MCF 10A (cell line): ENCODE results near the gene EGFL8. TPM values are rescaled to one million over a fixed set of nuclear protein-coding genes. Genes with fewer than 3 reads are reported as not detected.

Source experiments
- BruUV-seq: library from RNA; stranded (reverse); fragments of 400-500 nt; replicated peaks from 2 replicates; lab custom pipeline; 2021; lab: Mats Ljungman, UMichigan
- CTCF ChIA-PET: fragments of 300-600 bp; sonication (Branson Sonifier 250); formaldehyde crosslinking; extraction: SDS; loops from one replicate; lab custom pipeline; 2021; ENCODE audit warnings: antibody characterized with exemption, inconsistent platforms; lab: Yijun Ruan, JAX
- POLR2A ChIA-PET: fragments of 300-600, 350-650 bp; sonication (Branson Sonifier 250); formaldehyde crosslinking; extraction: SDS; loops from one replicate; lab custom pipeline; 2020; ENCODE audit warnings: antibody characterized with exemption, inconsistent platforms; lab: Yijun Ruan, JAX
- DNase-seq: peaks from one replicate; pipeline ENCODE4 v3.0.0-alpha.2; 2018; ENCODE audit not compliant: unreplicated experiment
- H3K27ac Mint-ChIP-seq: one replicate; pipeline ENCODE4 v1.8.0; 2022; ENCODE audit warnings: mild to moderate bottlenecking, low read depth, mixed read lengths; ENCODE audit not compliant: unreplicated experiment
- H3K27me3 Mint-ChIP-seq: one replicate; pipeline ENCODE4 v1.8.0; 2022; ENCODE audit warnings: mixed read lengths; ENCODE audit not compliant: insufficient read depth, unreplicated experiment
- H3K36me3 Mint-ChIP-seq: one replicate; pipeline ENCODE4 v1.8.0; 2022; ENCODE audit warnings: mild to moderate bottlenecking, moderate library complexity, mixed read lengths; ENCODE audit not compliant: insufficient read depth, unreplicated experiment
- H3K4me1 Mint-ChIP-seq: one replicate; pipeline ENCODE4 v1.8.0; 2022; ENCODE audit warnings: mixed read lengths; ENCODE audit not compliant: insufficient read depth, unreplicated experiment
- H3K4me3 Mint-ChIP-seq: one replicate; pipeline ENCODE4 v1.8.0; 2022; ENCODE audit warnings: mild to moderate bottlenecking, moderate library complexity, mixed read lengths; ENCODE audit not compliant: unreplicated experiment
- H3K9me3 Mint-ChIP-seq: one replicate; pipeline ENCODE4 v1.8.0; 2022; ENCODE audit warnings: mixed read lengths; ENCODE audit not compliant: unreplicated experiment
- CTCF ChIP-seq: fragments of 200-600 bp; IDR thresholded peaks from one replicate; pipeline ENCODE4 v1.8.0; 2022; ENCODE audit warnings: antibody characterized with exemption, mild to moderate bottlenecking; ENCODE audit not compliant: unreplicated experiment
- intact Hi-C: fragments of 100-400 bp; cut with micrococcal nuclease; formaldehyde crosslinking; loops from 2 replicates; pipeline ENCODE4 v1.14.1; 2022
- total RNA-seq: library from RNA; stranded (reverse); gene quantifications from 2 replicates; pipeline ENCODE4 v1.2.3, GENCODE V29; 2022

Gene EGFL8
- total RNA-seq, 1 experiment from 2014 or later = 3.1 TPM

- H3K36me3 Mint-ChIP-seq = peaks cover 21% of the 10 kb centered on the region
Measured at GRCh38 chr6:32167154-32167760, 2.9 kb downstream of the EGFL8 start.

GRCh38 chr6:32167761-32168262 is 3.4 kb downstream of the EGFL8 start:
- peaks cover 21% of the 10 kb centered on the region for H3K36me3 Mint-ChIP-seq
- no TSS peak for BruUV-seq
- intact Hi-C loops = no loop called here
- H3K4me1 Mint-ChIP-seq = peaks cover 1% of the 10 kb centered on the region
- DNase-seq = no peak
- ChIA-PET POLR2A (interaction anchor here (1.0 to 1.2 kb wide), 2 partner anchors 9 to 11 kb away, joined by 3 to 4 read pairs; no protein-coding TSS in a partner anchor), CTCF (no interaction called here)
- H3K4me3 Mint-ChIP-seq = no peak overlapping the region
- no peaks in the 10 kb centered on the region for H3K9me3 Mint-ChIP-seq
- no peaks in the 10 kb centered on the region for H3K27me3 Mint-ChIP-seq
- no peak overlapping the region for H3K27ac Mint-ChIP-seq
- TF ChIP-seq CTCF = no peak

More at GRCh38 chr6:32167154-32167760, 2.9 kb downstream of the EGFL8 start:
- no peaks in the 10 kb centered on the region for H3K9me3 Mint-ChIP-seq
- ChIA-PET CTCF (interaction anchor here (0.6 kb wide), 1 partner anchor 94 kb away, joined by 4 read pairs; no protein-coding TSS in a partner anchor), POLR2A (interaction anchor here (1.0 to 1.2 kb wide), 2 partner anchors 10 to 12 kb away, joined by 3 to 4 read pairs; no protein-coding TSS in a partner anchor)
- no peak overlapping the region for H3K4me3 Mint-ChIP-seq
- DNase-seq = no peak
- H3K27ac Mint-ChIP-seq = peak overlapping the region; percentile 16
- no peaks in the 10 kb centered on the region for H3K27me3 Mint-ChIP-seq
- H3K4me1 Mint-ChIP-seq = no peaks in the 10 kb centered on the region
- no TSS peak for BruUV-seq
- no peak for TF ChIP-seq CTCF
- intact Hi-C loops = no loop called here

- no peak for TF ChIP-seq CTCF
- peaks cover 21% of the 10 kb centered on the region for H3K36me3 Mint-ChIP-seq
- TSS peak; percentile 61 for BruUV-seq
- no peak overlapping the region for H3K4me3 Mint-ChIP-seq
- peaks cover 7% of the 10 kb centered on the region for H3K4me1 Mint-ChIP-seq
- no peaks in the 10 kb centered on the region for H3K27me3 Mint-ChIP-seq
- intact Hi-C loops = no loop called here
- CTCF ChIA-PET = no interaction called here
- no peak overlapping the region for H3K27ac Mint-ChIP-seq
- H3K9me3 Mint-ChIP-seq = no peaks in the 10 kb centered on the region
- DNase-seq = no peak
- POLR2A ChIA-PET = interaction anchor here (1.2 to 1.3 kb wide), 2 partner anchors 11 to 14 kb away, joined by 3 read pairs; no protein-coding TSS in a partner anchor
Measured at GRCh38 chr6:32168350-32168749, 4.0 kb downstream of the EGFL8 start.

- BruUV-seq = no TSS peak
- no peak for DNase-seq
- POLR2A ChIA-PET = interaction anchor here (1.3 kb wide), 1 partner anchor 14 kb away, joined by 3 read pairs; no protein-coding TSS in a partner anchor
- intact Hi-C loops = no loop called here
- H3K4me3 Mint-ChIP-seq = no peak overlapping the region
- no peaks in the 10 kb centered on the region for H3K9me3 Mint-ChIP-seq
- CTCF ChIA-PET = interaction anchor here (1.0 kb wide), 1 partner anchor 14 kb away, joined by 3 read pairs; no protein-coding TSS in a partner anchor
- peaks cover 21% of the 10 kb centered on the region for H3K36me3 Mint-ChIP-seq
- H3K4me1 Mint-ChIP-seq = peaks cover 13% of the 10 kb centered on the region
- TF ChIP-seq CTCF = no peak
- H3K27me3 Mint-ChIP-seq = no peaks in the 10 kb centered on the region
- no peak overlapping the region for H3K27ac Mint-ChIP-seq
Measured at GRCh38 chr6:32168807-32169591, 4.6 kb downstream of the EGFL8 start.
